GM04504 (cell line): ENCODE measurements around the gene HDAC9.

Experiments
- DNase-seq: peaks from one replicate; pipeline ENCODE4 v3.0.0-alpha.2; 2012; ENCODE audit warnings: low read depth

HDAC9 gene

DNA sequence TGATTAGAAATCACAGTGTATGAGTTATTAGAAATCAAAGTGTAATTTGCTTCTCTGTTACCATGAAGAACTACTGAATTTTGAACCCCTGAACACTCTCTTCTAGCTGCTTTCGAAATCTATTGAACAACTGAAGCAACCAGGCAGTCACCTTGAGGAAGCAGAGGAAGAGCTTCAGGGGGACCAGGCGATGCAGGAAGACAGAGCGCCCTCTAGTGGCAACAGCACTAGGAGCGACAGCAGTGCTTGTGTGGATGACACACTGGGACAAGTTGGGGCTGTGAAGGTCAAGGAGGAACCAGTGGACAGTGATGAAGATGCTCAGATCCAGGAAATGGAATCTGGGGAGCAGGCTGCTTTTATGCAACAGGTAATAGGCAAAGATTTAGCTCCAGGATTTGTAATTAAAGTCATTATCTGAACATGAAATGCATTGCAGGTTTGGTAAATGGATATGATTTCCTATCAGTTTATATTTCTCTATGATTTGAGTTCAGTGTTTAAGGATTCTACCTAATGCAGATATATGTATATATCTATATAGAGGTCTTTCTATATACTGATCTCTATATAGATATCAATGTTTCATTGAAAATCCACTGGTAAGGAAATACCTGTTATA lies 170.7 kb downstream of the HDAC9 start:
- DNase-seq = peak; percentile 49

GRCh38 chr7:18667466-18667865 lies 171.9 kb downstream of the HDAC9 start:
- DNase-seq = no peak

GRCh38 chr7:18671176-18671575 lies 175.6 kb downstream of the HDAC9 start:
- DNase-seq = no peak

DNA sequence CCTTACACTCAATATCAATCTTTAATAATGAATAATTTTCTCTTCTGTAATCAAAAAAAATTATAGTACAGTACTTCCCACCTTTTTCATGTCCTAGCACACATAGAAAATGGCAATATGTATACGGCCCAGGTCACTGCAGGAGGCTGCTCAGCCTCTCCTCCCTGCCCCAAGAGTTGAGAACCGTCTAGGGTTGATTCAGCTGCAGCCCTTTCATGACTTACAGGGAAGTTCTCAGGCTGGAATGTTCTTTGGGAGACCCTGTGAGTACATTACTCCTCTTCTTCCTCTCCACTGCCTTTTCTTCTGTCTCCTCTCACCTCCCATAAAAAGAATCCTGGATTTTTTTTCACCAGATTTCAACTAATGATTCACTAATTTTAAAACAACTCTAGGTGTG lies 180.0 kb downstream of the HDAC9 start:
- no peak for DNase-seq

DNA sequence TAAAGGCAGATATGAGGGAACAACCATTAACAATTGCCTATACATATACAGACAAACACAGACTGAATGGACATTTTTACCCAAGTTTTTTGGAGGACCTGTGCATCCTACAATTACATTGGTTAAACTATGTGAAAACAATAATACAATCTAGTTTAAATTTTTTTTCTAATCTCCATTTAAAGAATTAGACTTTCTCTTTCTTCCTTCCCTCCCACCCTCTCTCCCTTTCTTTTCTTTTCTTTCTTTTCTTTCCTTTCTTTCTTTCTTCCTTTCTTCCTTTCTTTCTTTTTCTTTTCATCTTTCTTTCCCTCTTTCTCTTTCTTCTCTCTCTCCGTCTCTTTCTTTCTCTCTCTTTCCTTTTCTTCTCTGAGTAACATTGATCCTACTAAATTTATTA lies 183.7 kb downstream of the HDAC9 start:
- no peak for DNase-seq

DNA sequence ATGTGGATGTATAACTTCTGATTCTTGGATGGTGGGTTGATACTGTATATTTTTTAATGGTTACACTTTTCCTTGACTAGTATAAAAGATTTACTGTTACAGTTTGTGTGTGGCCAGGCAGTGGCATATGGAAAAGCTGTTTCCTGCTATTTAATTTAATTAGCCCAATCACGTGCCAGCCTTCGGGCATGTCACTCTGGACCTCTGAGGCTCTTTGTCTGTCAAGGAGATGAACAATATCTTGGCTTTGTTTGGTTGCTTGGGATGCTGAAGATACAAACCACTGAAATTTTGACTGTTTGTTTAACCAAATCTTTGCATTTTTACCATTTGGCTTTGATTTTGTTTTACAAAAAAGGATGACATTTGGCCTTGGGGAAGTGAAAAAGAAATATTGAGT lies 185.0 kb downstream of the HDAC9 start:
- no peak for DNase-seq

DNA sequence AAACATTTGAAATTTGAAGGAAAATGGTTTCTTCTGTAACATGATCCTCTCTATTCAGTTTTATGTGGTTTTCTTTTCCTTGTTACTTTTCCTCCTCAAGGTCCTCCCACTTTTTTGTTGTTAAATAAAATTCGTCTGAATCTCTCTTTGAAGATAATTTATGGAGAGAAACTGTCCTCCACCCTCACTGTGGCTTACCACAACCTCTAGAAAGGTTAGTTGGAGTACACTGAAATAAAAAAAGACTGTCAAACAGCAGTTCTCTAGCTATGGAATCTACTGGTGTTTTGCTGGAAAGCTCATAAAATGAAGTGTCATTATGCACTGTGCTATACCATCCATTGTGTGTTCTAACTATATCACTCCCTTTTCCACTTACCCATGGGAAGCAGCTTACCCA lies 189.4 kb downstream of the HDAC9 start:
- no peak for DNase-seq

DNA sequence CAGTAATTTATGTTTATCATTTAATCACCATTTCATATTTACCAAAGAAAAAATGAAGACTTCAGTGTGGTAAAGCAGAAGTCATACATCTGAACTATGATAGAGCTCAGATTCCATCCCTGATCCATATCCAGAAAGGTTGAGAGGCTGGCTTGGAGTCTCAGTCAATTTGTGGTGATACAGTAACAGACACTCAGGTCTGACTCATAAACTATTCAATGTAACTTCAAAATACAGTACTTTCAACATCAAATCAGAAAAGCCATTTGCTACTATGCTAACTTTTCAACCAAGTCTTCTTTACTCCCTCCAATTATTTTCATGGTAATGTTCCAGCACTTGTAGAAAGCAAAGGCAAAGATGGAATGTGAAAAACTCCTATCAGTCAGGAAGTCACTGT lies 190.4 kb downstream of the HDAC9 start:
- no peak for DNase-seq

- DNase-seq = peak; percentile 59
Observed at GRCh38 chr7:18689551-18689950, 194.0 kb downstream of the HDAC9 start.

DNA sequence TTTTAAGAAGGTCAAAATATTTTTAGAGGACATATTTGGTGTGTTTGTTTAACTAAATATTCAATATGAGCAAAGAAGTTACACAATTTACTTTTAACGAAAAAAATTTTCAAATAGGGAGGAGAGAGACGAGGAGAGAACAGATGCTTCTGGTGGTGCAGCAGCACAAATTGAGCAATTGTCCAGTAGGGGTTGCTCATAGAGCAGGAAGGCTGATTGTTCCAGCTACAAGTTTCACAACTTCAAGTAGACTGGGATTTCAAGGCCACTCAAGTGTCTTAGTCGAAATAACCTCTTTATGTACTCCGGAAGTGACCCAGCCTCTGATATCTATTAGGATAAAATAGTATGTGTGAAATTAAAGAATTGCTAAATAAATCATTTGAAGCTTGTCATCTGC lies 197.9 kb downstream of the HDAC9 start:
- peak; percentile 78 for DNase-seq

DNA sequence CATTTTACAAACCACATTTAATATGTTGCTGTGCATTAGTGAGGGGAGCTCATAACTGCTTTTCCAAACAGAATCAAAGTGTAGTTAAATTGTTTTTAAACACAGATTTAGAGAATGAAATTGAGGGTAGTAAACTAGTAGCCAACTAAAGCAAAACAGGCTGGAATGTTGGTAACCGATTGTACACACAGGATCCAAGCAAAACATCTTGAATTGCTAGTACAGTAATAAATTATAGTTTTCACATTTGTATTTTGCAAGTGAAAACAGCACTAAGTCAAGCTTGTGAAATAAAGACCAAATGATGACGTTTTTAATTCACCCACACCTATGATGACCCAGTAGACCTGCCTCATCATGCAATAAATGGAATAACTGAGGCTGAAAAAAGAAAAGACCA lies 198.3 kb downstream of the HDAC9 start:
- DNase-seq = peak; percentile 10

- no peak for DNase-seq
Observed at GRCh38 chr7:18694484-18694883, 198.9 kb downstream of the HDAC9 start.

DNA sequence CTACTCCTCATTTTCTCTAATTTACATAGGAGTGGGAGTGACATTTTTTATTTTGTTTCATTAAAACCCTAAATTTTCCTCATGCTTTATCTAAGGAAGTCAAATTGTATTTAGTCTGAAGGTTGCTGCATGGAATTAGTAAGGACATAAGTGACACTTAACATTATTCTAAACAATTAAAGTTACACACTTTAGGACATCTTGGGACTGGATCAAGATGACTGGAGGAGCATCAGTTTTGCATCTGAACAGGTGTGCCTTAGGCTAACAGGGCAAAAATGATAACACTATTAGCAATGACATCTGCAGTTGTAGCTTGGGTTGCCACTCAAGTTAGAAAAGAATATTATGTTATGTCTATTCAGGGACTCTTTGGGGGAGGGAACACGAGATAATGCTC lies 199.4 kb downstream of the HDAC9 start:
- DNase-seq = no peak

DNA sequence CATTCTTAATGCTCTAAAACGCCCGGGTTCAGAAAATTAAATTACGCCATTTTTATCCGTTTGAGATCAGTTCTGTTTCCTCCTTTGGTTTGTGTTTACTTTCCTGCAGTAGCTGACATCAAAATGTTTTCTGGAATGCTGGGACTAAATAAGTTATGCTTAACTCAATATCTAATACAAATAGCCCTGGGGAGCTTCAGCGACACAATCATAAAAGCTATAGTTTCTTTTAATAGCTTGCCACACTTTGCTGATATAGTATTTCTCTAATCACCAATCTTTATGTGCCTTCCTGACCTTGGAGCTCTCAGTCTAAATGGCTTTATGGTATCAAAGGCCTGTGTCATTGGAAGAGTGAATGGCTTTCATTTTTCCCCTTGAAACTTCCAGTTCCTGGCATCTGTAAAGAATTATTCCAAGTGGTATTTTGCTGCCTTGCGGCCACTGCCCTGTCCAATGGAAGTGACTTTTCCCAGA lies 202.7 kb downstream of the HDAC9 start:
- DNase-seq = no peak

DNA sequence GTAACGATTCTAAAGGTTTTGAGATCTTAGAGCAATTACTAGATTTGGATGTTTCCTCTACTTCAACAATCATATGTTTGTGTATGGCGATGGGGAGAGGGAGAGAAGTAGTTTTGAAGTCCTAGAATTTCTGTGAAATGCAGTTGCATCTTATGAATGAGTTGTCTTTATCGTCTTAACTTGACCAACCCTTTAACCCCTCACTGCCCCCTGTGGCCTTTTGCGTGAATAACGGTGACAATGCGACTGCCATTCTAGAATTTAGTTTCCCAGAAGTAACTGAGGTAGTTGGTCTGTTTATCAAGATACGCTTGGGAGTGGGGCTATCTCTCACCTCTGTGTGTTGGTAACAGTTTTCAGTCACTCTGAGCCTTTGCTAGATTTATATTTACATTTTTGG lies 204.6 kb downstream of the HDAC9 start:
- DNase-seq = no peak

DNA sequence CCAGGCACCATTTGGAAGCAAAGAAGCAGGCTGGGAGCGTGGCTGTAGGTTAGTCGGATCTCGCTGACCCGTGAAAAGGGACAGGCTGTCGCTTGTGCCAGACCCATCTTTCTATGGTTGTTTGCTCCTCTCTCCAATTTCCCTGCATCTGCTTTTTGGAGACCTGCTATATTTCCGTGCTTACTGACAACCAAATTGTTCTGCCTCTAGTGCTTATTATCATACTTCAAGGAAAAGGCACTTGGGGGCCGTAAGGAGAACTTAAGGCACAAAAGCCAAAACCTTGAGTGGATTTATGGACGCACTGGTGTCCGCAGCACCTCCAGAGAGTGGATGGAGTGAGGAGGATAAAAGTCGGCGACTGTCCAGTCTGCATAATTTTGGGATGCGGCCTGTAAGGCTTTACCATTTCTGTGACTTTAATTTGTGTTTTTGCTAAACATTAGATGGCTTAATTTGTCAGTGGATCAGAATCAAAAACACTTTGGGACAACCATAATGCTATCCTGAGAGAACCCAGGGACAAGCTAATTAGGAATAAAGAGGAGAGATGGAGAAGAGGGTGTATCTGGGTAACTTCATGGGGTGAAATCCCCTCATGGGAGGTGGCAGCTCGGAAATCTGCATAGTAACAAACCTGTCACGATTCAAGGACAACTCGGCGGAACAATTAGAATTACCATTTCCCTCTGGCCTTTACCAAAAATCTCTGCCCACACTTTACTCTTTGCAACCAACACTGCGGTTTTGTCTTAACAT lies 206.7 kb downstream of the HDAC9 start:
- no peak for DNase-seq

DNA sequence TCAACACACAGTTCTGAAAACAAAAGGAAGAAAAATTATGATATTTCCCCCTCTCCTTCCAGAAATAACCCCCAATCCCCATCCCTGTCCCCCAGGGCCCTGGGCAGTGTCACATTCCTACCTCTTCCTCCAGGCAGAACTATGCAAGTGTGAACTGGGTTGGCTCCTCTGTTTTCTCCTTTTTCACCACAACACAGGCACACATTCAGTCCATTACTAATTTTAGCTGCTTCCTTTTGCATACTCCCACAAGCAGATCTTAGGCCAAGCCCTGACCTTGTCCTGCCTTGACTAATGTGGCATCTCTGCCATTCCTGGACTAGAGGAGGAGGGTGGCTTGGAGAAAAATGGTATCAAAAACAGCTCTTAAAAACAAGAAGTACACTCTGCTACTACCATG lies 208.1 kb downstream of the HDAC9 start:
- DNase-seq = no peak

DNA sequence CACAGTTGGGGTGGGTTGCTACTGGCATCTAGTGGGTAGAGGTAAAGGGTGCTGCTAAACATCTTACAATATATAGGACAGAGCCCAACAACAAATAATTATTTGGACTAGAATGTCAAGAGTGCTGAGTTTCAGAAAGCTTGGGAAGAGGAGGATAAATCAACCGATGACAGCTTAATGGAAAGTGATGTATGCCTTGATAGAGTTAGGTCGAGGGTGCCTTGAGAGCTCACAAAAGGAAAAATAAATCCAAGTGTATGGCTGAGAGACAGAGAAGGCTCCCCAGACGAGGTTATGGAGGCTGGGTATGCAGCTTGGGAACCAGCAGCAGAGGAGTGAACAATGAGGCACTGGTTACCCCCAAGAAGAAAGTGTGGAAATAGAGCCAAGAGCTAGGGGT lies 211.1 kb downstream of the HDAC9 start:
- no peak for DNase-seq

GRCh38 chr7:18708204-18708603 lies 212.7 kb downstream of the HDAC9 start:
- DNase-seq = no peak

- no peak for DNase-seq
Observed at GRCh38 chr7:18715988-18716387, 220.4 kb downstream of the HDAC9 start.

GRCh38 chr7:18721429-18721828 lies 225.9 kb downstream of the HDAC9 start:
- DNase-seq = no peak

- no peak for DNase-seq
Observed at GRCh38 chr7:18724318-18724717, 228.8 kb downstream of the HDAC9 start.

- DNase-seq = no peak
Observed at GRCh38 chr7:18727115-18727870, 231.7 kb downstream of the HDAC9 start.
